A549 (cell line): ENCODE results near the gene POLR2J. TPM values are rescaled to one million over a fixed set of nuclear protein-coding genes. Genes with fewer than 3 reads are reported as not detected.

Source experiments
- ATAC-seq, 2 experiments: fragments of 200-7000 bp in 1 of 2; fragments of >200 bp in 1 of 2; cut with Nextera tagmentation in 1 of 2; cut with Tn5 transposase in 1 of 2; 3 replicates each; pipeline versions ENCODE4 v1.8.0 to v1.9.1; 2018 to 2020; ENCODE audit warnings: mild to moderate bottlenecking in 1 of 2, moderate library complexity in 1 of 2
- CTCF ChIA-PET: fragments of 300-600 bp; sonication (Branson Sonifier 250); formaldehyde crosslinking; extraction: SDS; loops from one replicate; lab custom pipeline; 2021; ENCODE audit warnings: antibody characterized with exemption, inconsistent platforms; lab: Yijun Ruan, JAX
- POLR2A ChIA-PET: fragments of 350-600 bp; formaldehyde crosslinking; extraction: SDS; loops from one replicate; lab custom pipeline; 2021; ENCODE audit warnings: antibody characterized with exemption, inconsistent platforms; lab: Yijun Ruan, JAX
- DNase-seq, 2 experiments: peaks; one replicate each; pipeline versions ENCODE4 v3.0.0 to v3.0.0-alpha.2; 2011 to 2016; ENCODE audit warnings: low read depth in 1 of 2, low spot score in 1 of 2
- FAIRE-seq: peaks from 2 replicates; lab custom pipeline; 2011; peaks lifted over from hg19 to GRCh38; lab: Jason Lieb, UNC
- H3K27ac ChIP-seq, 2 experiments: fragments of >200 bp; sonication (Bioruptor Twin); formaldehyde crosslinking; 3 replicates each; pipeline ENCODE4 v1.5.1; 2016 to 2017
- H3K4me1 ChIP-seq: fragments of >200 bp; sonication (Bioruptor Twin); formaldehyde crosslinking; 3 replicates; pipeline ENCODE4 v1.6.1; 2016
- H3K4me2 ChIP-seq: fragments of >200 bp; sonication (Bioruptor Twin); formaldehyde crosslinking; 3 replicates; pipeline ENCODE4 v1.6.1; 2016
- H3K4me3 ChIP-seq: fragments of >200 bp; sonication (Bioruptor Twin); formaldehyde crosslinking; 3 replicates; pipeline ENCODE4 v1.5.1; 2016
- H3K9me3 ChIP-seq: fragments of >200 bp; sonication (Bioruptor Twin); formaldehyde crosslinking; 3 replicates; pipeline ENCODE4 v1.6.1; 2016
- CHD4 ChIP-seq: fragments of 200-600 bp; sonication (generic); IDR thresholded peaks from 2 replicates; pipeline ENCODE4 v1.6.1; 2016; ENCODE audit warnings: antibody characterized with exemption, mild to moderate bottlenecking, borderline replicate concordance
- EHF ChIP-seq: fragments of 250-450 bp; sonication (Bioruptor Pico); IDR thresholded peaks from 2 replicates; pipeline ENCODE4 v1.5.0; 2020; ENCODE audit warnings: mild to moderate bottlenecking
- EP300 ChIP-seq, 2 experiments: fragments of >200 bp; sonication (Bioruptor Twin); formaldehyde crosslinking; IDR thresholded peaks; 2 replicates in 1 of 2; 3 replicates in 1 of 2; pipeline ENCODE4 v1.6.1; 2016 to 2017
- FOXS1 ChIP-seq: fragments of 250-450 bp; sonication (Bioruptor Pico); IDR thresholded peaks from 2 replicates; pipeline ENCODE4 v1.5.0; 2020; ENCODE audit warnings: mild to moderate bottlenecking, moderate library complexity
- HDAC2 ChIP-seq: fragments of 200-600 bp; sonication (generic); IDR thresholded peaks from 2 replicates; pipeline ENCODE4 v1.6.1; 2016
- HOXA7 ChIP-seq: fragments of 250-450 bp; sonication (Bioruptor Pico); IDR thresholded peaks from 2 replicates; pipeline ENCODE4 v1.5.0; 2020; ENCODE audit warnings: mild to moderate bottlenecking, moderate library complexity
- HOXB13 ChIP-seq: fragments of 250-450 bp; sonication (Bioruptor Pico); IDR thresholded peaks from 2 replicates; pipeline ENCODE4 v1.5.0; 2020; ENCODE audit warnings: low read depth, mild to moderate bottlenecking, moderate library complexity
- KDM1A ChIP-seq: fragments of 200-600 bp; sonication (generic); IDR thresholded peaks from 2 replicates; pipeline ENCODE4 v1.6.1; 2016; ENCODE audit warnings: low read depth, mild to moderate bottlenecking
- KDM5A ChIP-seq: fragments of 200-600 bp; sonication (generic); IDR thresholded peaks from 2 replicates; pipeline ENCODE4 v1.6.1; 2016; ENCODE audit warnings: antibody characterized with exemption, mild to moderate bottlenecking
- MAZ ChIP-seq: fragments of 150-350 bp; IDR thresholded peaks from 2 replicates; pipeline ENCODE4 v1.6.1; 2014; ENCODE audit warnings: antibody characterized with exemption, low read depth, low read length, borderline replicate concordance
- MYC ChIP-seq: IDR thresholded peaks from 2 replicates; pipeline ENCODE4 v1.6.1; 2012; ENCODE audit warnings: mild to moderate bottlenecking, inconsistent platforms, low read length, improper control_type of control experiment, borderline replicate concordance
- RARB ChIP-seq: fragments of 250-450 bp; sonication (Bioruptor Pico); IDR thresholded peaks from 2 replicates; pipeline ENCODE4 v1.8.0; 2021; ENCODE audit warnings: mild to moderate bottlenecking, moderate library complexity
- RFX5 ChIP-seq: fragments of 450-650 bp; IDR thresholded peaks from 2 replicates; pipeline ENCODE4 v1.7.1; 2014; ENCODE audit warnings: antibody characterized with exemption, mild to moderate bottlenecking, moderate library complexity
- ZSCAN20 ChIP-seq: fragments of 250-450 bp; sonication (Bioruptor Pico); IDR thresholded peaks from 2 replicates; pipeline ENCODE4 v1.8.0; 2022; ENCODE audit warnings: mild to moderate bottlenecking, moderate library complexity
- WGBS: methylation state at CpG from one replicate; pipeline ENCODE4 v1.1.6; 2017; ENCODE audit errors: missing lambda C conversion rate; 5-methylcytosine and 5-hydroxymethylcytosine counted together
- polyA plus RNA-seq, 4 experiments: library from polyadenylated mRNA; depleted of rRNA in 3 of 4; stranded (reverse); fragments of >200 nt; fragmentation: RNase III in 1 of 4; extraction: RNeasy Plus Mini Kit Qiagen cat#74134 plus additional on column Dnase treatment in 1 of 4; gene quantifications; 2 replicates in 3 of 4; 3 replicates in 1 of 4; pipeline ENCODE4 v1.2.3, GENCODE V29; 2011 to 2017
- TF ChIP-seq, protein P1 (sequence below): fragments of 150-350 bp; IDR thresholded peaks from 2 replicates; pipeline ENCODE4 v1.6.1; 2014; ENCODE audit warnings: low read depth, mild to moderate bottlenecking, low read length
- TF ChIP-seq, protein P2 (sequence below): fragments of >200 bp; sonication (Bioruptor Twin); formaldehyde crosslinking; IDR thresholded peaks from 3 replicates; pipeline ENCODE4 v1.5.1; 2016

POLR2J gene
- polyA plus RNA-seq, 2 of the 4 experiments (the other 2 are of a cell fraction): 99.0 to 104 TPM

DNA sequence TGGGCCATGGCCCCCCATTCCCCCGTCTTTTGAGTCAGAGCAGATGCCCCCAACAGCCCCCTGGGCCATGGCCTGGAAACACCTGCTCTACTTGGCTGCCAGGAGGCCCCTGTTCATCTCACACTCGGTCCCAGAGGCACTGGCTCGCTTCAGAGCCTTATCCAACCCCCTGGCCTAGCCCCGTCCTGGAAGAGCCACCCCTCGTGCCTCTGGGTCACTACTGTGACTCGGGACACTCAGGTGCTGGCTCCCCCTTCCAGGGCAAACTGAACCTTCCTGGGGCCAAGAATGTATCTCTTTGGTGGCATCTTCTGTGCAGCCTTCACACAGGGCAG lies 7.0 kb downstream of the POLR2J start:
- no peak overlapping the region for H3K4me3 ChIP-seq
- DNase-seq (no peak), FAIRE-seq (no peak), ATAC-seq (no peak; a peak in 1 of 6 replicates)
- H3K4me1 ChIP-seq: no peaks in the 10 kb centered on the region
- TF ChIP-seq CHD4 (no peak), MYC (no peak)
- TF ChIP-seq, all 56 proteins: peak for 0
- Histone ChIP-seq H3K27ac (no peak overlapping the region), H3K4me2 (no peak overlapping the region), H3K9me3 (no peaks in the 10 kb centered on the region)
- WGBS: 89% methylated on average over 4 of the region's 6 CpGs
- CTCF ChIA-PET: interaction anchor here (1.3 kb wide), 1 partner anchor 15 kb away, joined by 4 read pairs; no protein-coding TSS in a partner anchor
- POLR2A ChIA-PET: no interaction called here

DNA sequence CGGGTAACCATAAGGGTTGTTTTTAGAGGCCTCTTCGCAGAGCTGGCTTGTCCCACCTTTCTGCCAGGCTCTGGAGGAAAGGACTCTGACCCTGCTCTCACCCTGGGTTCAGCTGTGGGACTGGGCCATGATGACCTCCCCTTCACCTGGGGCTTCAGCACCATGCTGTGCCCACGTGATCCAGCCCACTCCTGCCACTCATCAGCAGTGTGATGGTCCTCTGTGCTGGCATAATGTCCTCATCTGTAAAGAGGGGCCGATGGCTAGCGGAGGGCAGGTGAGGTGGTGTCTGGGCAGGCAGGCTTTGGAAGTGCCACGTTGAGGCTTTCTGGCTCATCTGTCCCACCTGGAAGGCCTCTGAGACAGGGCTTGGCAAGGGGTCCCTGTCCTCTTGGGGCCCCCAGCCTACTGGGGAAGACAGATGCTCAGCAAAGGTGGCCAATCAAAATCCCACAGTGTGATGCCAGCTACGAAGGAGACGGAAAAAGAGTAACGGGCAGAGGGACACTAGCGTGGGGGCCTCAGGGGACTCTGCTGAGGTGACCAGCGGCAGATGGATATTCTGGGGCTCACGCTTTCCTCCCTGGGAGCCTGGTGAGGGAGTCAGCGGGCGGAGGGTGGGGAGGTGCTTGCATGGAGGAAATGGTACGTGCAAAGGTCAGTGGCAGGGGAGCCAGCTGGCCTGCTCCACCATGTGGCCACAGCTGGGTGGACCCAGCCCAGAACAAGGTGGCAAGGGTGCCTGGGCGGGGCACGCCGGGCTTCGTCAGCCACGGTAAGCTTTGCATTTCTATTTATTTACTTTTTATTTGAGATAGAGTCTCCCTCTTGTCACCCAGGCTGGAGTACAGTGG lies 8.5 kb downstream of the POLR2J start:
- H3K27ac ChIP-seq: no peak overlapping the region
- WGBS: 80% methylated on average over 17 of the region's 20 CpGs
- ATAC-seq: no peak
- FAIRE-seq: no peak
- no peak overlapping the region for H3K4me3 ChIP-seq
- H3K4me2 ChIP-seq: no peak overlapping the region
- no peak for TF ChIP-seq KDM1A
- no peak for DNase-seq
- 0 out of 3 replicates have a peak, but pooled peaks cover 4% of the 10 kb centered on the region for H3K4me1 ChIP-seq
- ChIA-PET CTCF (interaction anchor here (1.3 kb wide), 1 partner anchor 13 kb away, joined by 4 read pairs; no protein-coding TSS in a partner anchor), POLR2A (no interaction called here)
- no peaks in the 10 kb centered on the region for H3K9me3 ChIP-seq

DNA sequence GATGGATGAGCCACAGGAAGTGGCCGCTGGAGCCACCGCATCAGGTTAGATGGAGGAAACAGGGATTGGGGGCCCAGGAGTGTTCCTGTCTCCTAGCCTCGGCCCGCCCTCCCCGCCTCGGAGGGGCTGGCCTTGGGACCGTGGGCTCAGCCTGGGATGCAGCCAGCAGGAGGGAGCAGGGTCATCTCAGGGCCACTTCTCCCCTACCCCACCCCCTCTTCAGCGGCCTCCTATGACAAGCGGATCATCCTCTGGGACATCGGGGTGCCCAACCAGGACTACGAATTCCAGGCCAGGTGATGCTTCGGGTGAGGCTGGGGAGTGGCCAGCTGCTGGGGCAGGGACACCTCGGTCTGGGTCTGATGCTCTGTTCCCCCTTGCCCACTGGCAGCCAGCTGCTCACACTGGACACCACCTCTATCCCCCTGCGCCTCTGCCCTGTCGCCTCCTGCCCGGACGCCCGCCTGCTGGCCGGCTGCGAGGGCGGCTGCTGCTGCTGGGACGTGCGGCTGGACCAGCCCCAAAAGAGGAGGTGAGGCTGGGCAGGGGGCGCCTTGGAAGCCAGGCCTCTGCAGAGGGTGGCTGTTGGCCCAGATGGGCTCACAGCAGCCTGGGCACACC lies 9.3 kb downstream of the POLR2J start:
- no peak for ATAC-seq
- no peak overlapping the region for H3K27ac ChIP-seq
- H3K4me3 ChIP-seq: no peak overlapping the region
- no peak for DNase-seq
- H3K4me2 ChIP-seq: no peak overlapping the region
- no peak for FAIRE-seq
- H3K9me3 ChIP-seq: no peaks in the 10 kb centered on the region
- no peak for TF ChIP-seq EHF (CRISPR knock-in tag)
- TF ChIP-seq RFX5: no peak
- TF ChIP-seq FOXS1 (CRISPR knock-in tag): no peak
- 90% methylated on average over 14 of the region's 24 CpGs for WGBS
- 0 out of 3 replicates have a peak, but pooled peaks cover 4% of the 10 kb centered on the region for H3K4me1 ChIP-seq
- ChIA-PET CTCF (no interaction called here), POLR2A (no interaction called here)

DNA sequence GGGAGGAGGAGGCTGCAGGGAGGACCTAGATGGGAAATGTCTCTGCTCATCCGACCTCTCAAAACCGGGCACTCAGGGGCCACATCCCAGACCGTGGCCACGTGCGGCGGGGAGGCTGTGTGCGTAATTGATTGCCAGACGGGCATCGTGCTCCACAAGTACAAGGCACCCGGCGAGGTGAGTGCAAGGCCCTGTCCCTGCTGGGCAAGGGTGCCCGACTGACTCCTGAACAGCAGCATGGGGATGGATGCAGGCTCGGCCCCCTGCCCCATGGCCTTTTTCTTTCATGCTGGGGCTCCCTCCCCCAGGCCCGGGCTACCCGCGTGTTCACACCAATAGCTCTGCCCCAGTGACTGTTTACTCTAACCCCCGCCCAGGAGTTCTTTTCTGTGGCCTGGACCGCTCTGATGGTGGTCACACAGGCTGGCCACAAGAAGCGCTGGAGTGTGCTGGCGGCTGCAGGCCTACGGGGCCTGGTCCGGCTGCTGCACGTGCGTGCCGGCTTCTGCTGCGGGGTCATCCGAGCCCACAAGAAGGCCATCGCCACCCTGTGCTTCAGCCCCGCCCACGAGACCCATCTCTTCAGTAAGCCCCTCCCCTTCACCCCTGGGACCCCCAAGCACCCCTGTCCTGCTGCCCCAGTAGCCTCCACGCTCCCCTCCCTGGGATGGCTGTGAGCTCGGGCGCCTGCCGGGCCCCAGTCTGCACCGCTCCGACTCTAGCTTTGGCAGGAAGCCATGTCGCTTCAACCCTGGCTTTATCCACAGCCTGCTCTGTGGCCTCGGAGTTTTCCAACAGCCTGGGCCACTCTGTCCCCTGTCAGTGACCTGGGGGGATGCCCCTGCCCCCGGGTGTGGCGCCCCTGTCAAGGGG lies 10.0 kb downstream of the POLR2J start:
- H3K9me3 ChIP-seq: no peaks in the 10 kb centered on the region
- H3K27ac ChIP-seq: no peak overlapping the region
- ATAC-seq (no peak), FAIRE-seq (no peak)
- ChIA-PET CTCF (interaction anchor here (1.7 kb wide), 1 partner anchor 63 kb away, joined by 10 read pairs; no protein-coding TSS in a partner anchor), POLR2A (no interaction called here)
- no peak overlapping the region for H3K4me2 ChIP-seq
- peaks cover 7% of the 10 kb centered on the region; the same call in 2 of the 3 replicates for H3K4me1 ChIP-seq
- TF ChIP-seq ZSCAN20 (no peak), EP300 (IDR thresholded peaks at IDR 0.05) (no peak), KDM5A (no peak), EHF (CRISPR knock-in tag) (no peak), MYC (no peak), HDAC2 (no peak), HOXB13 (CRISPR knock-in tag) (no peak), RARB (CRISPR knock-in tag) (no peak), MAZ (no peak), HOXA7 (CRISPR knock-in tag) (no peak)
- TF ChIP-seq, protein P1, sequence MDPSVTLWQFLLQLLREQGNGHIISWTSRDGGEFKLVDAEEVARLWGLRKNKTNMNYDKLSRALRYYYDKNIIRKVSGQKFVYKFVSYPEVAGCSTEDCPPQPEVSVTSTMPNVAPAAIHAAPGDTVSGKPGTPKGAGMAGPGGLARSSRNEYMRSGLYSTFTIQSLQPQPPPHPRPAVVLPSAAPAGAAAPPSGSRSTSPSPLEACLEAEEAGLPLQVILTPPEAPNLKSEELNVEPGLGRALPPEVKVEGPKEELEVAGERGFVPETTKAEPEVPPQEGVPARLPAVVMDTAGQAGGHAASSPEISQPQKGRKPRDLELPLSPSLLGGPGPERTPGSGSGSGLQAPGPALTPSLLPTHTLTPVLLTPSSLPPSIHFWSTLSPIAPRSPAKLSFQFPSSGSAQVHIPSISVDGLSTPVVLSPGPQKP: no peak
- TF ChIP-seq, protein P2, sequence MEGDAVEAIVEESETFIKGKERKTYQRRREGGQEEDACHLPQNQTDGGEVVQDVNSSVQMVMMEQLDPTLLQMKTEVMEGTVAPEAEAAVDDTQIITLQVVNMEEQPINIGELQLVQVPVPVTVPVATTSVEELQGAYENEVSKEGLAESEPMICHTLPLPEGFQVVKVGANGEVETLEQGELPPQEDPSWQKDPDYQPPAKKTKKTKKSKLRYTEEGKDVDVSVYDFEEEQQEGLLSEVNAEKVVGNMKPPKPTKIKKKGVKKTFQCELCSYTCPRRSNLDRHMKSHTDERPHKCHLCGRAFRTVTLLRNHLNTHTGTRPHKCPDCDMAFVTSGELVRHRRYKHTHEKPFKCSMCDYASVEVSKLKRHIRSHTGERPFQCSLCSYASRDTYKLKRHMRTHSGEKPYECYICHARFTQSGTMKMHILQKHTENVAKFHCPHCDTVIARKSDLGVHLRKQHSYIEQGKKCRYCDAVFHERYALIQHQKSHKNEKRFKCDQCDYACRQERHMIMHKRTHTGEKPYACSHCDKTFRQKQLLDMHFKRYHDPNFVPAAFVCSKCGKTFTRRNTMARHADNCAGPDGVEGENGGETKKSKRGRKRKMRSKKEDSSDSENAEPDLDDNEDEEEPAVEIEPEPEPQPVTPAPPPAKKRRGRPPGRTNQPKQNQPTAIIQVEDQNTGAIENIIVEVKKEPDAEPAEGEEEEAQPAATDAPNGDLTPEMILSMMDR: no peak
- TF ChIP-seq, all 56 proteins: peak for 0
- no peak for DNase-seq
- 89% methylated on average over 35 of the region's 40 CpGs for WGBS
- no peak overlapping the region for H3K4me3 ChIP-seq
